Fibroblast of villous mesenchyme (primary cell): ENCODE results near the gene CNOT6. TPM values are rescaled to one million over a fixed set of nuclear protein-coding genes. Genes with fewer than 3 reads are reported as not detected.
A peak's percentile ranks its signal among the peaks of the same experiment; 100 is the strongest.
"Not testable (repeated sequence)": the region's sequence is repeated elsewhere in the genome, so short reads cannot be mapped to it uniquely, and the experiment has no call there.

Source experiments
- DNase-seq: peaks from one replicate; pipeline ENCODE4 v3.0.0-alpha.2; 2010; ENCODE audit warnings: low read depth
- H3K4me3 ChIP-seq: 2 replicates; pipeline ENCODE4 v1.5.1; 2011; ENCODE audit warnings: low read depth, mild to moderate bottlenecking, low read length
- CTCF ChIP-seq: IDR thresholded peaks from 2 replicates; pipeline ENCODE4 v1.5.1; 2012; ENCODE audit warnings: low read depth, mild to moderate bottlenecking, low read length; ENCODE audit not compliant: insufficient read depth
- total RNA-seq: library from RNA; depleted of rRNA; stranded (reverse); fragments of >200 nt; gene quantifications from 2 replicates; pipeline ENCODE4 v1.2.3, GENCODE V29; 2012

Gene CNOT6
- total RNA-seq, 1 donor: 16.4 TPM

- no peak for DNase-seq
- no peak overlapping the region for H3K4me3 ChIP-seq
- TF ChIP-seq CTCF: no peak
Observed at GRCh38 chr5:180521101-180521500, 26.9 kb downstream of the CNOT6 start.

DNA sequence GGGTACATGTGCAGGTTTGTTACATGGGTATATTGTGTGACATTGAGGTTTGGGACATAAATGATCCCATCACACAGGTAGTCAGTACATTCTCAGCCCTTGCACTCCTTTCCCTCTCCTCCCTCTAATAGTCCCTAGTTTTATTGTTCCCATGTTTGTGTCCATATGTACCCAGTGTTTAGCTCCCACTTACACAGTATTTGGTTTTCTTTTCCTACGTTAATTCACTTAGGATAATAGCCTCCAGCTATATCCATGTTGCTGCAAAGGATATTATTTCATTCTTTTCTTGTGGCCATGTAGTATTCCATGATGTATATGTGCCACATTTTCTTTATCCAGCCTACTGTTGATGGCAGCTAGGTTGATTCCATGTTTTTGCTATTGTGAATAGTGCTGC, 27.4 kb downstream of the CNOT6 start:
- TF ChIP-seq CTCF: no peak
- no peak overlapping the region for H3K4me3 ChIP-seq
- no peak for DNase-seq

- DNase-seq: peak; percentile 9
- no peak overlapping the region for H3K4me3 ChIP-seq
- no peak for TF ChIP-seq CTCF
Observed at GRCh38 chr5:180522330-180522729, 28.2 kb downstream of the CNOT6 start.

DNA sequence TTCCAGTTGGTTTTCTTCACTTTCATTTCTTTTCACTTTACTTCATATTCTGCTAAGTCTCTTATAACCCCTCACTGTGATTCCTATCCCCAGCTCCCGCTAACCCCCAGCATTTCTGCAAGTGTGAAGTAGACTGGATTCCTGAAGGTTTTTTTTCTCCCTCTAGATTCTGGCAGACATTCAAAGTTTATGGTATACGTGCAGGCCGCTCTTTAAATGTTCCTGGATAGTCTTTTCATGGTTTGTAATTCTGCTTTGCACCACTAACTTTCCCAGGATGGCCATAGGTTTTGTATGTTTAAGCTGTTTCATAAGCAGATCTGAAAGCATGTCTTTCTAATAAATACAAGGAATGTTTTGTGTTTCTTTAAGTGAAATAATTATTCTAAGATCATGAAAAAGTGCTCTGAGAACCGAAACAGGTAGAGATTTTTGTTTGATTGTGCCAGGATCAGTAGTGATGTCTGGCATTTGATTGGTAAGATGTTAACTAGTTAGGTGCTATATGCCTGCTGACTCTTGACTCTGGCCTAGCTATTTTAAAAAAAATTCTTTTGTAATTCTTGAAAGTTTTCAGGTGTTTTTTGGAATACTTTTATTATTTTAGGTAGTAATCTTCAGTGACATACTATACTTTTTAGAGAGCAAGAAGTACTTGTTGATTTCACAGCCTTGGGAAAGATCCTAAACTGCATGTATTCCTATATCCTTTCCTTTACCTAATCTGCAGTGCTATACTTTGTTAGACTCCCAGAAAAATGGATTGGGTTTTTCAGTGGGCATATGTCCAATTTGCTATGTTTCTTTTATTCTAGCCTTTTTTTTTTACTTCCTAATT, 29.7 kb downstream of the CNOT6 start:
- TF ChIP-seq CTCF: no peak
- peak; percentile 50 for DNase-seq
- no peak overlapping the region for H3K4me3 ChIP-seq

DNA sequence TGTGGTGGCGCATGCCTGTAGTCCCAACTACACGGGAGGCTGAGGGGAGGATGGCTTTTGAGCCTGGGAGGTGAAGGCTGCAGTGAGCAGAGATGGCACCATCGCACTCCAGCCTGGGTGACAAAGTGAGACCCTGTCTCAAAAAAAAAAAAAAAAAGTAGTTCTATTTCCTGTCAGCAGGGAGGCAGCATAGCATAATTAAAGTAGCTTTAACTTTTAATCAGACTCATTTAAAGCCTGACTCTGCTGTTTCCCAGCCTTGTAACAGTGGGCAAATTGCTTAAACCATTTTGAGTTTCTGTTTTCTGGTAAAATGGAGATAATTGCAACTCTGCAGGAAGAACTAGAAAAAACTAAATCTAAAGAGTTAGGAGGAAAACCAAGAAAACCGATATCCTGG, 31.2 kb downstream of the CNOT6 start:
- no peak for DNase-seq
- H3K4me3 ChIP-seq: no peak overlapping the region
- TF ChIP-seq CTCF: no peak

GRCh38 chr5:180526269-180526668, 32.1 kb downstream of the CNOT6 start:
- DNase-seq: no peak
- no peak overlapping the region for H3K4me3 ChIP-seq
- TF ChIP-seq CTCF: no peak

DNA sequence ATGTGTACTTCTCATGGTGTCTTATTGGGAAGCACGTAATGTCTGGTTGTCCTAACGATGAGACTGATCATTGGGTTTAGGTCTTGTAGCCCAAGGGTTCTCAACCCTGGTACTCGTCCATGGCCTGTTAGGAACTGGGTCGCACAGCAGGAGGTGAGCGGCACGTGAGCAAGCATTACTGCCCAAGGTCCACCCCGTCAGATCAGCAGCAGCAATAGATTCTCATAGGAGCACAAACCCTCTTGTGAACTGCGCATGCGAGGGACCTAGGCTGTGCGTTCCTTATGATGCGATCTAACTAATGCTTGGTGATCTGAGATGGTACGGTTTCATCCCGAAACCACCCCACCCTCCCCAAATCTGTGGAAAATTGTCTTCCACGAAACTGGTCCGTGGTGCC, 33.5 kb downstream of the CNOT6 start:
- no peak for DNase-seq
- no peak for TF ChIP-seq CTCF
- H3K4me3 ChIP-seq: no peak overlapping the region

GRCh38 chr5:180531036-180531585, 36.9 kb downstream of the CNOT6 start:
- not testable (repeated sequence) for H3K4me3 ChIP-seq, DNase-seq
